Trophoblast cell (in vitro differentiated cells and primary cell): ENCODE results near the gene APPL2.

Source experiments
- DNase-seq, 2 donors: peaks; one replicate each; pipeline ENCODE4 v3.0.0-alpha.2; 2016
- H2AFZ ChIP-seq: 2 replicates; pipeline ENCODE4 v1.6.1; 2013; ENCODE audit warnings: low read length, moderate library complexity, mild to moderate bottlenecking; ENCODE audit not compliant: insufficient read depth, poor library complexity
- H2AK5ac ChIP-seq: 2 replicates; pipeline ENCODE4 v1.6.1; 2013; ENCODE audit warnings: mild to moderate bottlenecking, low read length
- H2BK120ac ChIP-seq: 2 replicates; pipeline ENCODE4 v1.6.1; 2013; ENCODE audit warnings: low read length, mild to moderate bottlenecking, moderate library complexity; ENCODE audit not compliant: insufficient read depth, poor library complexity
- H2BK12ac ChIP-seq: 2 replicates; pipeline ENCODE4 v1.6.1; 2013; ENCODE audit warnings: mild to moderate bottlenecking, low read length, moderate library complexity
- H2BK5ac ChIP-seq: 2 replicates; pipeline ENCODE4 v1.6.1; 2013; ENCODE audit warnings: low read length, low read depth, moderate library complexity, mild to moderate bottlenecking; ENCODE audit not compliant: poor library complexity
- H3K14ac ChIP-seq: 2 replicates; pipeline ENCODE4 v1.6.1; 2013; ENCODE audit warnings: mild to moderate bottlenecking, low read length
- H3K18ac ChIP-seq: 2 replicates; pipeline ENCODE4 v1.6.1; 2013; ENCODE audit warnings: mild to moderate bottlenecking, low read length
- H3K23ac ChIP-seq: 2 replicates; pipeline ENCODE4 v1.6.1; 2013; ENCODE audit warnings: low read length
- H3K27ac ChIP-seq: 2 replicates; pipeline ENCODE4 v1.5.1; 2013; ENCODE audit warnings: low read depth, mild to moderate bottlenecking, inconsistent platforms, low read length, moderate library complexity
- H3K27me3 ChIP-seq: 2 replicates; pipeline ENCODE4 v1.6.1; 2013; ENCODE audit warnings: inconsistent platforms, mild to moderate bottlenecking, low read length, moderate library complexity; ENCODE audit not compliant: insufficient read depth
- H3K36me3 ChIP-seq, 2 experiments: 1 replicate in 1 of 2; 2 replicates in 1 of 2; pipeline ENCODE4 v1.6.1; 2013; ENCODE audit warnings: low read length in 2 of 2, mild to moderate bottlenecking in 2 of 2, moderate library complexity in 1 of 2; ENCODE audit not compliant: insufficient read depth in 2 of 2, control insufficient read depth in 1 of 2
- H3K4ac ChIP-seq: 2 replicates; pipeline ENCODE4 v1.6.1; 2013; ENCODE audit warnings: low read depth, mild to moderate bottlenecking, low read length, moderate library complexity
- H3K4me1 ChIP-seq, 2 experiments: 1 replicate in 1 of 2; 2 replicates in 1 of 2; pipeline ENCODE4 v1.6.1; 2013; ENCODE audit warnings: low read length in 2 of 2, mild to moderate bottlenecking in 2 of 2, moderate library complexity in 1 of 2; ENCODE audit not compliant: insufficient read depth in 2 of 2, control insufficient read depth in 1 of 2
- H3K4me2 ChIP-seq: 2 replicates; pipeline ENCODE4 v1.6.1; 2013; ENCODE audit warnings: inconsistent platforms, mild to moderate bottlenecking, low read length, moderate library complexity
- H3K4me3 ChIP-seq: 2 replicates; pipeline ENCODE4 v1.5.1; 2013; ENCODE audit warnings: mild to moderate bottlenecking, low read depth, low read length, inconsistent platforms
- H3K79me1 ChIP-seq: one replicate; pipeline ENCODE4 v1.6.1; 2013; ENCODE audit warnings: low read length
- H3K79me2 ChIP-seq: 2 replicates; pipeline ENCODE4 v1.6.1; 2013; ENCODE audit warnings: low read length, mild to moderate bottlenecking; ENCODE audit not compliant: control insufficient read depth, insufficient read depth, poor library complexity
- H3K9ac ChIP-seq: 2 replicates; pipeline ENCODE4 v1.6.1; 2013; ENCODE audit warnings: mild to moderate bottlenecking, low read length
- H3K9me3 ChIP-seq: 2 replicates; pipeline ENCODE4 v1.6.1; 2013; ENCODE audit warnings: low read depth, mild to moderate bottlenecking, control low read depth, inconsistent platforms, low read length; ENCODE audit not compliant: insufficient read depth
- H4K12ac ChIP-seq: 2 replicates; pipeline ENCODE4 v1.6.1; 2013; ENCODE audit warnings: low read depth, mild to moderate bottlenecking, low read length, moderate library complexity
- H4K8ac ChIP-seq: 2 replicates; pipeline ENCODE4 v1.6.1; 2013; ENCODE audit warnings: low read depth, mild to moderate bottlenecking, low read length, moderate library complexity
- H4K91ac ChIP-seq: one replicate; pipeline ENCODE4 v1.6.1; 2013; ENCODE audit warnings: low read depth, mild to moderate bottlenecking, low read length, moderate library complexity
- WGBS: extraction: QIAGEN DNeasy Blood & Tissue Kit; methylation state at CpG from one replicate; pipeline ENCODE4 v1.1.7; 2013; ENCODE audit warnings: missing lambda C conversion rate; ENCODE audit not compliant: insufficient read length, insufficient coverage; ENCODE audit errors: extremely low coverage; 5-methylcytosine and 5-hydroxymethylcytosine counted together

APPL2 gene

GRCh38 chr12:105261010-105261409 is 25.0 kb upstream of the APPL2 start:
- H3K9me3 ChIP-seq: no peaks in the 10 kb centered on the region
- H3K27me3 ChIP-seq: no peaks in the 10 kb centered on the region
- H3K27ac ChIP-seq: no peak overlapping the region
- no peak overlapping the region for H3K4me3 ChIP-seq
- H2AK5ac ChIP-seq: no peak overlapping the region
- no peak overlapping the region for H3K18ac ChIP-seq
- no peak overlapping the region for H2AFZ ChIP-seq
- H3K14ac ChIP-seq: no peak overlapping the region
- no peak overlapping the region for H4K91ac ChIP-seq
- H4K8ac ChIP-seq: no peak overlapping the region
- no peak overlapping the region for H2BK120ac ChIP-seq
- H3K79me1 ChIP-seq: no peaks in the 10 kb centered on the region
- no peak overlapping the region for H3K23ac ChIP-seq
- no peaks in the 10 kb centered on the region for H3K4me1 ChIP-seq
- no peaks in the 10 kb centered on the region for H3K36me3 ChIP-seq
- no peak overlapping the region for H3K4ac ChIP-seq
- WGBS: no CpG with 5 or more reads among the region's 2 CpGs
- no peaks in the 10 kb centered on the region for H3K79me2 ChIP-seq
- no peak overlapping the region for H3K9ac ChIP-seq
- H3K4me2 ChIP-seq: no peak overlapping the region
- no peak for DNase-seq
- H2BK5ac ChIP-seq: no peak overlapping the region
- H2BK12ac ChIP-seq: no peak overlapping the region
- H4K12ac ChIP-seq: no peak overlapping the region

GRCh38 chr12:105259226-105259625 is 23.3 kb upstream of the APPL2 start:
- no peaks in the 10 kb centered on the region for H3K79me1 ChIP-seq
- H2AFZ ChIP-seq: no peak overlapping the region
- no peaks in the 10 kb centered on the region for H3K79me2 ChIP-seq
- no peak overlapping the region for H2BK5ac ChIP-seq
- H3K27me3 ChIP-seq: no peaks in the 10 kb centered on the region
- H3K4me3 ChIP-seq: no peak overlapping the region
- no peak overlapping the region for H3K14ac ChIP-seq
- H3K4me1 ChIP-seq: peaks cover 0 to under 1% of the 10 kb centered on the region in 2 experiments
- H3K18ac ChIP-seq: no peak overlapping the region
- no peak overlapping the region for H3K9ac ChIP-seq
- H4K12ac ChIP-seq: no peak overlapping the region
- no peak overlapping the region for H2AK5ac ChIP-seq
- H2BK12ac ChIP-seq: no peak overlapping the region
- DNase-seq: no peak
- H3K4ac ChIP-seq: no peak overlapping the region
- no peaks in the 10 kb centered on the region for H3K36me3 ChIP-seq
- no peak overlapping the region for H3K4me2 ChIP-seq
- H4K91ac ChIP-seq: no peak overlapping the region
- H3K9me3 ChIP-seq: no peaks in the 10 kb centered on the region
- no peak overlapping the region for H3K23ac ChIP-seq
- H3K27ac ChIP-seq: no peak overlapping the region
- no peak overlapping the region for H4K8ac ChIP-seq
- WGBS: no CpG with 5 or more reads among the region's 3 CpGs
- H2BK120ac ChIP-seq: no peak overlapping the region

GRCh38 chr12:105257321-105257728 is 21.4 kb upstream of the APPL2 start:
- no peak overlapping the region for H4K12ac ChIP-seq
- H3K4me1 ChIP-seq: peaks cover 5 to 8% of the 10 kb centered on the region in 2 experiments

GRCh38 chr12:105256921-105257320 is 20.9 kb upstream of the APPL2 start:
- H3K4me2 ChIP-seq: no peak overlapping the region
- H3K27me3 ChIP-seq: no peaks in the 10 kb centered on the region
- no peak overlapping the region for H3K4me3 ChIP-seq
- no peak overlapping the region for H2BK5ac ChIP-seq
- H3K36me3 ChIP-seq: no peaks in the 10 kb centered on the region
- H2AK5ac ChIP-seq: no peak overlapping the region
- no peak overlapping the region for H4K8ac ChIP-seq
- no peak overlapping the region for H3K27ac ChIP-seq
- no peaks in the 10 kb centered on the region for H3K79me2 ChIP-seq
- H3K18ac ChIP-seq: no peak overlapping the region
- H4K91ac ChIP-seq: no peak overlapping the region
- no peak overlapping the region for H4K12ac ChIP-seq
- no peak overlapping the region for H3K9ac ChIP-seq
- H3K23ac ChIP-seq: no peak overlapping the region
- no peak overlapping the region for H2AFZ ChIP-seq
- no peak overlapping the region for H3K4ac ChIP-seq
- H2BK12ac ChIP-seq: no peak overlapping the region
- peak in 1 of 2 donors; percentile 52 for DNase-seq
- H3K4me1 ChIP-seq: peaks cover 5 to 8% of the 10 kb centered on the region in 2 experiments
- H3K79me1 ChIP-seq: no peaks in the 10 kb centered on the region
- no CpG with 5 or more reads among the region's 3 CpGs for WGBS
- H3K14ac ChIP-seq: no peak overlapping the region
- no peaks in the 10 kb centered on the region for H3K9me3 ChIP-seq
- no peak overlapping the region for H2BK120ac ChIP-seq

More at GRCh38 chr12:105257321-105257728, 21.4 kb upstream of the APPL2 start:
- no peak overlapping the region for H2AK5ac ChIP-seq
- no peaks in the 10 kb centered on the region for H3K79me1 ChIP-seq
- no peak overlapping the region for H3K14ac ChIP-seq
- H3K79me2 ChIP-seq: no peaks in the 10 kb centered on the region
- no CpG with 5 or more reads among the region's 4 CpGs for WGBS
- H4K91ac ChIP-seq: no peak overlapping the region
- H3K9ac ChIP-seq: no peak overlapping the region
- H3K27ac ChIP-seq: no peak overlapping the region
- H3K27me3 ChIP-seq: no peaks in the 10 kb centered on the region
- peak; percentile 10 to 55 for DNase-seq
- no peak overlapping the region for H2BK5ac ChIP-seq
- H3K36me3 ChIP-seq: no peaks in the 10 kb centered on the region
- no peak overlapping the region for H3K4me3 ChIP-seq
- no peak overlapping the region for H3K4me2 ChIP-seq
- no peaks in the 10 kb centered on the region for H3K9me3 ChIP-seq
- no peak overlapping the region for H2BK12ac ChIP-seq
- no peak overlapping the region for H2BK120ac ChIP-seq
- no peak overlapping the region for H3K18ac ChIP-seq
- H2AFZ ChIP-seq: no peak overlapping the region
- H3K23ac ChIP-seq: no peak overlapping the region
- H3K4ac ChIP-seq: no peak overlapping the region
- no peak overlapping the region for H4K8ac ChIP-seq
